Spleen (tissue), 7 donors: Measurements from ENCODE around the gene SLAMF9.

ENCODE experiments used
- CTCF ChIP-seq, 11 experiments: fragments of 200-600 bp in 7 of 11; fragments of 450-650 bp in 4 of 11; sonication (generic) in 4 of 11; IDR thresholded peaks in 8 of 11; conservative IDR thresholded peaks in 3 of 11; 1 replicate in 7 of 11; 2 replicates in 4 of 11; pipeline versions ENCODE4 v1.4.0 to v1.8.0; 2016 to 2021; ENCODE audit warnings: antibody characterized with exemption in 11 of 11, inconsistent platforms in 4 of 11, mild to moderate bottlenecking in 1 of 11
- POLR2A ChIP-seq, 3 donors: fragments of 450-650 bp; IDR thresholded peaks; one replicate each; pipeline ENCODE4 v1.5.1; 2017; ENCODE audit warnings: antibody characterized with exemption in 3 of 3, mild to moderate bottlenecking in 1 of 3
- donor health status: DM: no; HTN: no; CAD: no; lungs with moderate emphysema.
- donor health status: DM: no; HTN: no; CAD: no.
- donor health status: DM: no; HTN: no; CAD: no.

GRCh38 chr1:159946242-159947187 lies 7.5 kb downstream of the SLAMF9 start:
- TF ChIP-seq CTCF (IDR thresholded peaks at IDR 0.05 in 8 of 11, conservative IDR thresholded peaks at IDR 0.05 in 3 of 11) (no peak), POLR2A (IDR thresholded peaks at IDR 0.05) (no peak)
